Measurements from ENCODE around the gene SUN5. TPM values are rescaled to one million over a fixed set of nuclear protein-coding genes. Genes with fewer than 3 reads are reported as not detected.

Gene SUN5
- total and polyA plus RNA-seq, 2 of the 8 experiments (the other 6 are each of a cell fraction or from before 2014, with no cell fraction given), result not detected

DNA sequence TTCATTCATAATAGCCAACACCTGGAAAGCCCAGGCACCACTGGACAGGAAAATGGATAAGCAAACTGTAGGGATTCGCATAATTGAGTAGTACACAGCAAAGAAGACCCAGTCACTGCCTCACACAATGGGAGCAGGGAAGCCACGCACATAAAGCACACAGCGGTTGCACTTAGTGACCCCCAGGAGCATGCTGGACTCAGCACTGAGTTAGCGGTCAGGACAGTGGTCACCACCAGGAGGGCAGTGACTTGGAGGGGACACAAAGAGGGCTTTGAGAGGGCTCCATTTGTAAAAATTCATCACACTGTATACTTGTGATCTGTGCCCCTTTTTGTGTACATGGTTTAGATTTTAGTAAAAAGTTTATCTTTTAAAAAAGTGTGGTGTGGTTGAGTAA lies 47.1 kb upstream of the SUN5 start (continued):
- TF ChIP-seq RNF2 (IDR thresholded peaks at IDR 0.05; ENCODE audit: borderline replicate concordance, low read depth, low read length, missing control alignments, poor library complexity, severe bottlenecking), result no peak
- no peak for TF ChIP-seq JUND (IDR thresholded peaks at IDR 0.05; ENCODE audit: low read length)
- no peak for TF ChIP-seq CEBPB (IDR thresholded peaks at IDR 0.05; ENCODE audit: low read depth, low read length)
- no peak for TF ChIP-seq BRCA1 (IDR thresholded peaks at IDR 0.05; ENCODE audit: low read depth, low read length)
